GM10266 (cell line): ENCODE data around the gene SERPINA9.
"Not testable (repeated sequence)": the region's sequence is repeated elsewhere in the genome, so short reads cannot be mapped to it uniquely, and the experiment has no call there.

Experiments
- DNase-seq: peaks from one replicate; pipeline ENCODE4 v3.0.0; 2012; ENCODE audit errors: extremely low spot score
- TF ChIP-seq, protein P1 (sequence below): IDR thresholded peaks from 2 replicates; pipeline ENCODE4 v1.5.1; 2012; ENCODE audit warnings: mild to moderate bottlenecking, low read depth; ENCODE audit not compliant: control insufficient read depth, insufficient read depth; ENCODE audit errors: missing control alignments

The SERPINA9 gene

DNA sequence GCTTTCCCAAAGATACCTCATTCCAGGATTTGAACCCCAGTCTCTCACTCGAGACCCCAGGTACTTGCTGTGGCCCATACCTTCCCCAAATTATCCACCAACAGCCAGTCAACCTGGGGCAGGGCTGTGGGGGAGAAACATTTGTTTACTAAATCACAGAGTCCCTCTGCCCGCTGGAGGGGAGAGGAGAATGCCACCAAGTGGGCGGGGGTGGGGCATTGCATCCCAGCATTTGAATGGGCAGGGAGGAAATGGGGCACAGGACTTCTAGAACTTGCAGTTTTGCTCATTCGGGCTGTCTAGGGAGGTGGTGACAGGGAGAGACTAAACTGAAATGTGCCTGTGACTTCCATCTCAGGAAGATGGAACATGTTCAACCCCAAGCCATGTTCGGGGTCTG, 10.9 kb upstream of the SERPINA9 start:
- DNase-seq: no peak
- TF ChIP-seq, protein P1, sequence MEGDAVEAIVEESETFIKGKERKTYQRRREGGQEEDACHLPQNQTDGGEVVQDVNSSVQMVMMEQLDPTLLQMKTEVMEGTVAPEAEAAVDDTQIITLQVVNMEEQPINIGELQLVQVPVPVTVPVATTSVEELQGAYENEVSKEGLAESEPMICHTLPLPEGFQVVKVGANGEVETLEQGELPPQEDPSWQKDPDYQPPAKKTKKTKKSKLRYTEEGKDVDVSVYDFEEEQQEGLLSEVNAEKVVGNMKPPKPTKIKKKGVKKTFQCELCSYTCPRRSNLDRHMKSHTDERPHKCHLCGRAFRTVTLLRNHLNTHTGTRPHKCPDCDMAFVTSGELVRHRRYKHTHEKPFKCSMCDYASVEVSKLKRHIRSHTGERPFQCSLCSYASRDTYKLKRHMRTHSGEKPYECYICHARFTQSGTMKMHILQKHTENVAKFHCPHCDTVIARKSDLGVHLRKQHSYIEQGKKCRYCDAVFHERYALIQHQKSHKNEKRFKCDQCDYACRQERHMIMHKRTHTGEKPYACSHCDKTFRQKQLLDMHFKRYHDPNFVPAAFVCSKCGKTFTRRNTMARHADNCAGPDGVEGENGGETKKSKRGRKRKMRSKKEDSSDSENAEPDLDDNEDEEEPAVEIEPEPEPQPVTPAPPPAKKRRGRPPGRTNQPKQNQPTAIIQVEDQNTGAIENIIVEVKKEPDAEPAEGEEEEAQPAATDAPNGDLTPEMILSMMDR: no peak

GRCh38 chr14:94485944-94486841, 10.2 kb upstream of the SERPINA9 start:
- DNase-seq: peak; percentile 64
- TF ChIP-seq, protein P1: peak; percentile 99

GRCh38 chr14:94484481-94484880, 8.5 kb upstream of the SERPINA9 start:
- TF ChIP-seq, protein P1: no peak
- DNase-seq: no peak

GRCh38 chr14:94483729-94484275, 7.8 kb upstream of the SERPINA9 start:
- TF ChIP-seq, protein P1: no peak
- DNase-seq: no peak

GRCh38 chr14:94483071-94483451, 7.1 kb upstream of the SERPINA9 start:
- TF ChIP-seq, protein P1: no peak
- DNase-seq: no peak

DNA sequence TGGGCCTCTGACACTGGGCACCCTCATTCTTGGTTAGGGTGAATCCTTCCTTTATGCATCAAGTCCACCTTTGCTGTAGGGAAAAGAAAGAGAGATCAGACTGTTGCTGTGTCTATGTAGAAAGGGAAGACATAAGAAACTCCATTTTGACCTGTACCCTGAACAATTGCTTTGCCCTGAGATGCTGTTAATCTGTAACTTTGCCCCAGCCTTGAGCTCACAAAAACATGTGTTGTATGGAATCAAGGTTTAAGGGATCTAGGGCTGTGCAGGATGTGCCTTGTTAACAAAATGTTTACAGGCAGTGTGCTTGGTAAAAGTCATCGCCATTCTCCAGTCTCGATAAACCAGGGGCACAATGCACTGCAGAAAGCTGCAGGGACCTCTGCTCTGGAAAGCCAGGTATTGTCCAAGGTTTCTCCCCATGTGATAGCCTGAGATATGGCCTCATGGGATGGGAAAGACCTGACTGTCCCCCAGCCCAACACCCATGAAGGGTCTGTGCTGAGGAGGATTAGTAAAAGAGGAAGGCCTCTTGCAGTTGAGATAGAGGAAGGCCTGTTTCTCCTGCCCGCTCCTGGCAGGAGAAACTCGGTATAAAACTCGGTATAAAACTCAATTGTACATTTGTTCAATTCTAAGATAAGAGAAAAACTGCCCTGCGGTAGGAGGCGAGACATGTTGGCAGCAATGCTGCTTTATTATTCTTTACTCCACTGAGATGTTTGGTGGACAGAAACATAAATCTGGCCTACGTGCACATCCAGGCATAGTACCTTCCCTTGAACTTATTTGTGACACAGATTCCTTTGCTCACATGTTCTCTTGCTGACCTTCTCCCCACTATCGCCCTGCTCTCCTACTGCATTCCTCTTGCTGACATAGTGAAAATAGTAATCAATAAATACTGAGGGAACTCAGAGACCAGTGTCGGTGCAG, 6.4 kb upstream of the SERPINA9 start:
- DNase-seq: not testable (repeated sequence)

DNA sequence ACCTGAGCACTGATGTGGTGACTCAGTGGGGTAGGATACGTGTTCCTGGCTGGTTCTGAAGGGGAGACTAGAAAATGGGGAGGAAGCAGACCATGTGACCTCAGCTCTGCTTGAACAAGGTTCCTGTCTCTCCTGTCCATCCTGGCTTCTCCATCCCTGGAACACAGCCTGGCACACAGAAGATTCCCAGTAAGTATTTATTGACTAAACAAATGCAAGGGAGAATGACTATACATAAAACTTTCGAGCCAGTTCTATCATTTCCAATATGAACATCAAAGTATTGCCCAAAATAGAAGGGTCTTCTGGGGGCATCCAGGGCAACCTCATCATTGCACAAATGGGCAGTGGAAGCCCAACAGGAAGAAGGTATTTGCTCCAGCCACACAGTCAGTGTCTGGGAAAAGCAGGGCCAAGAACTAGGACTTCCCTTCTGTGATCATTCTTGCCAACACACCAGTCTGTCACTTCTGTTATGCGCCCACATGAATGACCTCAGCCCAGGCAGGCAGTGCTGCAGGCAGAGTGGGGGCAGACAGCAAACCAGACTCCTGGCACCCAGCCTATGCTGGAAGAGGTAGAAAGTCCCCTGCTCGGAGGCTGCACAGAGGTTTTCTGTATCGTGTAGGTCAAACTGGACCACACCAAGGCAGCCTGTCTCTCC, 5.6 kb upstream of the SERPINA9 start:
- no peak for DNase-seq
- TF ChIP-seq, protein P1: no peak
